KMS-11 (cell line): ENCODE results near the gene ACTN4.

Experiments
- H2AFZ ChIP-seq: fragments of 200-600 bp; sonication (generic); 2 replicates; pipeline ENCODE4 v1.6.1; 2016; ENCODE audit warnings: antibody characterized with exemption, mixed run types, low read depth
- H3K27ac ChIP-seq: fragments of 200-600 bp; sonication (generic); 2 replicates; pipeline ENCODE4 v1.6.1; 2016; ENCODE audit warnings: mild to moderate bottlenecking, mixed run types
- H3K27me3 ChIP-seq: fragments of 200-600 bp; sonication (generic); 2 replicates; pipeline ENCODE4 v1.6.1; 2017; ENCODE audit warnings: mild to moderate bottlenecking, low read depth, mixed run types, moderate library complexity; ENCODE audit not compliant: insufficient read depth
- H3K36me3 ChIP-seq: fragments of 200-600 bp; sonication (generic); 2 replicates; pipeline ENCODE4 v1.6.1; 2017; ENCODE audit warnings: mild to moderate bottlenecking, mixed run types; ENCODE audit not compliant: insufficient read depth
- H3K4me1 ChIP-seq: fragments of 200-600 bp; sonication (generic); 2 replicates; pipeline ENCODE4 v1.6.1; 2016; ENCODE audit warnings: mild to moderate bottlenecking, low read depth, mixed run types; ENCODE audit not compliant: poor library complexity, severe bottlenecking
- H3K4me2 ChIP-seq: fragments of 200-600 bp; sonication (generic); 2 replicates; pipeline ENCODE4 v1.7.0; 2016; ENCODE audit warnings: mild to moderate bottlenecking, mixed run types
- H3K4me3 ChIP-seq: fragments of 200-600 bp; sonication (generic); IDR thresholded peaks from 2 replicates; pipeline ENCODE4 v1.6.1; 2017; ENCODE audit warnings: low read depth, low read length, mixed read lengths; ENCODE audit not compliant: insufficient read depth
- H3K79me2 ChIP-seq: fragments of 200-600 bp; sonication (generic); 2 replicates; pipeline ENCODE4 v1.6.1; 2016; ENCODE audit warnings: low read depth, mixed run types; ENCODE audit not compliant: insufficient read depth
- H3K9ac ChIP-seq: fragments of 200-600 bp; sonication (generic); 2 replicates; pipeline ENCODE4 v1.6.1; 2016; ENCODE audit warnings: mild to moderate bottlenecking, mixed run types
- H4K20me1 ChIP-seq: fragments of 200-600 bp; sonication (generic); 2 replicates; pipeline ENCODE4 v1.6.1; 2016; ENCODE audit warnings: mild to moderate bottlenecking, mixed run types; ENCODE audit not compliant: insufficient read depth
- TF ChIP-seq, protein P1 (sequence below): fragments of 200-600 bp; sonication (generic); conservative IDR thresholded peaks from 2 replicates; pipeline ENCODE4 v1.6.1; 2017; ENCODE audit warnings: low read depth, mild to moderate bottlenecking, antibody characterized with exemption, low read length, moderate library complexity, mixed read lengths

The ACTN4 gene

DNA sequence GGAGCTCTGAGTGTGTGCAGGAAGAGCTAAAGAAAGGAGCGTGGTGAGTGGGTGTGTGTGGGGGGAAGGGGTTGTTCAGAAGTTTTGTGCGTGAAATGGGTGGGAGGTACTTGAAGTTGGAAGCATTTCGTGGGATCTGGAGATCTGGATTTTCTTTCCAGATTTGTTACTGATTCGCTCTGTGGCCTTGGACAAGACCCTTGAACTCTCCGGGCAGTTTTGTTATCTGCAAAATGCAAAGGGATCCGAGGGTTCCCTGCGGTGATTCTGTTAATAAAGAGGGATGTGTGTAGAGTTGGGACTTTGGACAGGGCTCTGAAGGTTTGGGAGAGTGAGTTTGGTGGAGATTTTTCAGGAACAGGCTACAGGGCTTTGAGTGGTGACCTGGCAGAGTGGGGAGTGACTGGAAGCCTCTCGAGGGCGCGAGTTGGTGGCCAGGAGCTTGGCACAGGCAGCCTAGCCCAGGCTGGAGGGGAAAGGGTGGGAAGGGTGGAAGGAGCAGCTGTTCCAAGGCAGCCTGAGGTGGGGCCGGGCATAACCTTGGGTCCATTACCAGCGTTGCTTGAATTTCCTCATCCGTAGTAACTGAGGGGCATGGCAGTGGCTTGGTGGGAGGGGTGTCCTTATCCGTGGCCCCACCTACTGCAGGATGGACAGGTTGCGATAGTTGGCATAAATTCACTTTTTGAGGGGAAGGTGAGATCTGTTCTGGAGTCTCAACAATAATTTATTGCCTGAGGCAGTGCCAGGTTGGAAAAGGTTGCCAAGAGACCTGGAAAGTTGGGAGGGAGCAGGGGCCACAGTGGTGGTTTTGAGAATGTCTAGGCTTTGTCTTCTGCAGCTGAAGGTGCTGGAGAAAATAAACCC lies 2.1 kb downstream of the ACTN4 start:
- Histone ChIP-seq H3K4me3 (no peak overlapping the region), H4K20me1 (0 out of 2 replicates have a peak, but pooled peaks cover 3% of the 10 kb centered on the region), H3K79me2 (peaks cover 68% of the 10 kb centered on the region), H3K27ac (no peak overlapping the region; the same call in 1 of the 2 replicates), H3K27me3 (no peaks in the 10 kb centered on the region), H3K4me1 (peaks cover 49% of the 10 kb centered on the region), H3K4me2 (peak overlapping the region; percentile 95), H2AFZ (no peak overlapping the region), H3K36me3 (no peaks in the 10 kb centered on the region; the same call in 1 of the 2 replicates), H3K9ac (no peak overlapping the region)
- TF ChIP-seq, protein P1, sequence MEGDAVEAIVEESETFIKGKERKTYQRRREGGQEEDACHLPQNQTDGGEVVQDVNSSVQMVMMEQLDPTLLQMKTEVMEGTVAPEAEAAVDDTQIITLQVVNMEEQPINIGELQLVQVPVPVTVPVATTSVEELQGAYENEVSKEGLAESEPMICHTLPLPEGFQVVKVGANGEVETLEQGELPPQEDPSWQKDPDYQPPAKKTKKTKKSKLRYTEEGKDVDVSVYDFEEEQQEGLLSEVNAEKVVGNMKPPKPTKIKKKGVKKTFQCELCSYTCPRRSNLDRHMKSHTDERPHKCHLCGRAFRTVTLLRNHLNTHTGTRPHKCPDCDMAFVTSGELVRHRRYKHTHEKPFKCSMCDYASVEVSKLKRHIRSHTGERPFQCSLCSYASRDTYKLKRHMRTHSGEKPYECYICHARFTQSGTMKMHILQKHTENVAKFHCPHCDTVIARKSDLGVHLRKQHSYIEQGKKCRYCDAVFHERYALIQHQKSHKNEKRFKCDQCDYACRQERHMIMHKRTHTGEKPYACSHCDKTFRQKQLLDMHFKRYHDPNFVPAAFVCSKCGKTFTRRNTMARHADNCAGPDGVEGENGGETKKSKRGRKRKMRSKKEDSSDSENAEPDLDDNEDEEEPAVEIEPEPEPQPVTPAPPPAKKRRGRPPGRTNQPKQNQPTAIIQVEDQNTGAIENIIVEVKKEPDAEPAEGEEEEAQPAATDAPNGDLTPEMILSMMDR = no peak

DNA sequence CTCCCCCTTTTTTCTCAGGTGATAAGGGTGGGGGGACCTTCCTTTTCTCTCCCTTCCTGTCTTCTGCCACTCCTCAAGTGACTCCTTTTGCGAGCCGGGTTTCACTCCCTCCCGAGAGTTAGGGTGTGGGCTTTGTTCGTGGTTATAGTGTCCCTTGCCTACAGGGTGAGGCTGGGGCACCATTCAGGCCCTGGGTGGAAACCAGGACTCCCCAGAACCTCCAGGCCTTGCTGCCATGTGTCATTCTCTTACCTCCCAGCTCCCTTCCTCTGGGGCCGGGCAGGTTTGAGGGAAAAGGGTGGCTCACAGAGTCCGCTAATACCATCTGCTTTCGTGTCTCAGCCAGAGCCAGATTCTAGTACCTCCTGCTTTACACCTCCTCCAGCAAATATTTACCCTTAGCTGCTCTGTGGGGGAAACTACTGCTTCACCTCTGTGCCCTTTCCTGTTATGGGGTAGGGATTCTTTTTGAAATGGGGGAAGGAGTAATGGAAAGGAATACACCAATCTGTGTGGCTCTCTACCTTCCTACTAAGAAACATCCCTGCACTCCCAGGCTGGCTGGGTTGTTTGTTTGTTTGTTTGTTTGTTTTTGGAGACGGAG lies 2.8 kb downstream of the ACTN4 start:
- Histone ChIP-seq H3K4me1 (peaks cover 56% of the 10 kb centered on the region), H3K4me3 (no peak overlapping the region), H4K20me1 (0 out of 2 replicates have a peak, but pooled peaks cover 6% of the 10 kb centered on the region), H3K36me3 (no peaks in the 10 kb centered on the region; the same call in 1 of the 2 replicates), H3K4me2 (peak overlapping the region; percentile 95; the same call in 1 of the 2 replicates), H3K79me2 (peaks cover 74% of the 10 kb centered on the region), H3K27me3 (no peaks in the 10 kb centered on the region), H3K9ac (no peak overlapping the region), H3K27ac (no peak overlapping the region; the same call in 1 of the 2 replicates), H2AFZ (no peak overlapping the region)
- TF ChIP-seq, protein P1 = no peak

DNA sequence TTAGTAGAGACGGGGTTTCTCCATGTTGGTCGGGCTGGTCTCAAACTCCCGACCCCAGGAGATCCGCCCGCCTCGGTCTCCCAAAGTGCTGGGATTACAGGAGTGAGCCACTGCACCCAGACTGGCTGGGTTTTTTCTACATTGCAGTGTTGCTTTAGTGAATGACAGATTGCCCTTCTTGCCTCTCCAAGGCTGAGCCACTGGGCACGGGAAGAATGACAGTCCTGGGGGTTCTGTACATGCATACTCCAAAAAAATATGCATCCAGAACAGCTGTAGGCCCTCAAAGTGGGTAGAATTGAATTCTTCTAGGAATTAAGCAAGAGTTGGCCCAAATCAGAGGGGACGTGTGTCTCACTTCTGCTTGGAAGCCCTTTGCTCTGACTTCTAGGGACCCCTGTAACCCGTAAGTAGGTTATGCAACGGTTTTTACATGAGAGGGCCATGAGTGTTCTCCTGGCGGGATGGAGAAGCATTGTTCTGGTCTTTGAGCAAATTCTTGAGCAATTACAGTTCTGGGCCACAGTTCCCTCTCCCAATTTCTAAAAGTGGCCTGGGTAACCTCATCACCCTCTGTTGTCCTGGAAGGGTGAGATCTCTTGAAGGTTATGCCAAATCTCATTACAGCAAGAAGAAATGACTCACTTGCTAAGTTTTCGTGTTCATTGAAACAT lies 3.6 kb downstream of the ACTN4 start:
- Histone ChIP-seq H3K9ac (no peak overlapping the region), H3K79me2 (peaks cover 82% of the 10 kb centered on the region), H3K4me3 (no peak overlapping the region), H3K36me3 (no peaks in the 10 kb centered on the region; the same call in 1 of the 2 replicates), H4K20me1 (0 out of 2 replicates have a peak, but pooled peaks cover 13% of the 10 kb centered on the region), H3K27me3 (no peaks in the 10 kb centered on the region), H3K27ac (no peak overlapping the region), H3K4me1 (peaks cover 64% of the 10 kb centered on the region), H3K4me2 (no peak overlapping the region), H2AFZ (no peak overlapping the region)
- TF ChIP-seq, protein P1 = no peak

DNA sequence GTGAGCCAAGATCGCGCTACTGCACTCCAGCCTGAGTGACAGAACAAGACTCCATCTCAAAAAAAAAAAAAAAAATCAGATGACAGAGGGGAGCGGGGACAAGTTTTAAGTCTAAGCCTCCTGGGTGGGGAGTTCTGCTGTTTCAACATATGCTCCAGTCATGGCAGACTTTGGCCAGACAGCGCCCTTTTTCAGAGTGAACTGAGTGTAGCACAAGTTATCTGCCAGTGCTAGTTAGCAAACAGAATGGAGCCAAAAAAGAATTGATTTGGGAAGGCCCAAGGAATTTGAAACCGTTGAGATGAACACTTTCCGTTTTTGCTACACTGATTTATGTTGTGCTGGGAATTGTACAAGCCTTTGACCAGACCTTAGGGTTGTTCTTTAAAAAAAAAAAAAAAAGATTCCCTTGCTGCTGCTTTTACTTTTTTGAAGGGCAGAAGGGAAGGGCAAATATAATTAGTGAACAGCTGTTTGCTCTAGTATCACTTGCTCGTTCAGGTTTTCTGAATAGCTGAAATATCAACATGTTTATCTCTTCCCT lies 5.7 kb downstream of the ACTN4 start:
- no peak overlapping the region for H3K4me2 ChIP-seq
- no peak overlapping the region for H2AFZ ChIP-seq
- TF ChIP-seq, protein P1 = no peak
- 0 out of 2 replicates have a peak, but pooled peaks cover 13% of the 10 kb centered on the region for H4K20me1 ChIP-seq
- H3K4me1 ChIP-seq = peaks cover 69% of the 10 kb centered on the region
- no peak overlapping the region for H3K9ac ChIP-seq
- peaks cover 97% of the 10 kb centered on the region for H3K79me2 ChIP-seq
- H3K27ac ChIP-seq = no peak overlapping the region
- no peak overlapping the region for H3K4me3 ChIP-seq
- no peaks in the 10 kb centered on the region for H3K27me3 ChIP-seq
- H3K36me3 ChIP-seq = no peaks in the 10 kb centered on the region; the same call in 1 of the 2 replicates
